GM18861 (cell line): Measurements from ENCODE around the gene FBN2.

Experiments
- ATAC-seq: cut with Tn5 transposase; IDR thresholded peaks from one replicate; pipeline ENCODE4 v1.9.1; 2021; ENCODE audit not compliant: unreplicated experiment

Gene FBN2

DNA sequence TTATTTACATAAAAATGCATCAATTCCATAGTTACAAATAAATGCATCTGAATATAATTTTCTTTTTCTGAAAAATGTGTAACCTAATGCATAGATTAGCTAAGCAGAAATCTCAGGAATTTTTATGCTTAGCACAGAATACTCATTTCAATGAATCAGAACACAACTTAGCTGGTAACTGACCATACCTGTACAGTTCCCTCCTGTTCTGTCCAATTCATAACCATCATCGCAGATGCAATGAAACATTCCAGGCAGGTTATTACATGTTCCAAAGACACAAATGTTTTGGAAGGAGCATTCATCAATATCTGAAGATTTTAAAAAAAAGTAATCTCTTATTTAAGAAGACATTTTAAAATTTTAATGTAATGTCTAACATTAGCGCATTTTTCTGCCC lies 219.4 kb downstream of the FBN2 start:
- ATAC-seq = no peak

DNA sequence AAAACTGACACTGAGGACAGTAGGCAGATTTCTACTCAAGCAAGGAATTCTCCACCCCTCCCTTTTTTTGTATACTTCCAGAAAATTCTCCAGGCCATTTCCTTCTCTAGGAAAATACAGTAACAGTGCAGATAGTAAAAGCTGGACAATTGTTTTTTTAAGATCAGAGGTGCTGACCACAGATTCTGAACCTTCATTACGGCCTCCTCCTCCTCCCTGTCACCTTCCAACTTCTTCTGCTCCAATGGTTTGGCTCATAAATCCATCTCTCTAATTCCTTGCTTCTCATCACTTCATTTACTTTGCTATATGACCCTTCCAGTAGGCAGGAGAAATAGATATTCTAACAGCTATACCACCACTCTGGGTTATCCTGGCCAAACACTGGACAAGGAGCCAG lies 220.6 kb downstream of the FBN2 start:
- ATAC-seq = no peak

DNA sequence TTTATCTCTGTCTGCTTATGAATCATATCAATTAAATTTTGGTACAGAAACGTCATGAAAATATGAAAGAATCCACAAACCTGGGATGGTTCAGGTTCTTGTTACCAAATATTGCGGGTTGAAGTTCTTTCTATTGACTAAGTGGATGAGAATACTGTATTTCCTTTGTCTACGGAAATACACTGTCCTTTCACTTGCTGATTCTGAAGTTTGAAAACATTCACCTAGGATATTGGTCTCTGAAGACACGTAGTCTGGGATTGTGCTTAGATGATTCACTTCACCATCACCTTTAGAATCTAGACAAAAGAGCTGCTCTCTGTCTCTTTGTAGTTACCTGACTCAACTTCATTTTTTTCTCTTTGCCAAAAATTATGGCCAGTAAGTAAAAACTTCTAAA lies 222.4 kb downstream of the FBN2 start:
- no peak for ATAC-seq

DNA sequence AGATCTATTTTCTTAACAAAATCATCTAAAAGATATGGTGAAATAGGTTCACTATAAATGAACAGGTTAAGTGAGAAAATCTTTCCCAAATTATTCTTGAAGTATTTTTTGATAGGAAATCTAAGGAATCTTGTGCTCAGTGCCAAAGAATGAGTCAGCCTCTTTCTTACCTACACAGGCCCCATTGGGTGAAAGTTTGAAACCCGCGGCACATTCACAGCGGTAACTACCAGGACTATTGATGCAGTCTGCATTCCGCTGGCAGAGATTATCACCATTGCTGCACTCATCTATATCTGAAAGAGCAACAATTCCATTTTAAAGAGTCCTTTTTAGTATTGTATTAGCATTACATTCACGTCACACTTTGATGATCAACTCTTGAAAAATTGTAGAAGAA lies 232.7 kb downstream of the FBN2 start:
- ATAC-seq = no peak

DNA sequence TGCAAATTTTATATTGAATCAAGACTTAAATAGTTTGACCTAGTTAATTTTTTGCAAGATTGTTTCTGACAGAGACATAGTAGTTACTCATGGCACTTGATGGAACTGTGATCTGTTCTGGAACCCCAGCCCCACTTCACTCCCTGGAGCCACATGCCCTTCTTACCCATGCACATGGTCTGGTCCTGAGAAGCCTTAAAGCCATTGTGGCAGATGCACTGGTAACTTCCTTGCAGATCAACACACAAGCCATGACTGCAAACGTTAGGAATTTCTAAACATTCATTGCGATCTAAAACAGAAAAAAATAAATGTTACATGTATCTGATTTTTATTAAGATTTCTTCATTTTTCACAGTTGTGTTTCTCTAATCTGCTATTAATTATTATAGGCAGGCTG lies 233.3 kb downstream of the FBN2 start:
- ATAC-seq = no peak

DNA sequence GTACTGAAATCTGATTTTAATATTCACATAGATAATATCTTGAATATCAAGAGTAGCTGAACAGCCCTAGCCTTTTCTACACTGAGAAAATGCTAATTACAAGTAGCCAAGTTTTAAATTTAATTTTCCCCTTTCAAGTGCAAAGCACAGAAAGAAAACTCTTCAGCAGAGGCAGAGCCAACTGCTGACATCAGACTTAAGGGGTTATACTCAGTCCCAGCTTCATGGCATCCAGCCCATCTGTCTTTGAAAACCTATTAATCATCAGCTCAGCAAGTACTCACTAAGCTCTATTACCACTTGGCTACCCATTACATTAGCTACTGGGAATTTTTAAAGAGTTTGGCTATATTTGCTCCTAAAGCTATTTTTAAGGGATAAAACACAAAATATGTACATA lies 234.0 kb downstream of the FBN2 start:
- ATAC-seq = no peak

DNA sequence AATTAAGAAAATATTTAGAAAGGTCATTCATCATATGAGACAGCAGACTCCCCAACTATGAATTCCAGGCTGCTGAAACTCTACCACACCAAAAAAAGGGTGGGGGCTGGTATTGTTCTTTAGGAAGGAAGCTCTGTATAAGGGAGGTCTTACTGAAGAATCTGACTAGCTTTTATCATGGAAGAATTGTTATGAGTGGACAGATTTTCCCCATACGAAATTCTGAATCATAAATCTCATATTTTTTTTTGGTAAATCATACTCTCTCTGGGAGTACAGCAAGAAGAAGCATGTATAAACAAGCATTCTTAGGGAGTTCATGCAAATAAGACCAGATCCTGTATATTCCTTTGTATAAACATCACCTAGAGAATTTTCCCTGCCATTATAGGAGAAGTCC lies 234.5 kb downstream of the FBN2 start:
- ATAC-seq = no peak

DNA sequence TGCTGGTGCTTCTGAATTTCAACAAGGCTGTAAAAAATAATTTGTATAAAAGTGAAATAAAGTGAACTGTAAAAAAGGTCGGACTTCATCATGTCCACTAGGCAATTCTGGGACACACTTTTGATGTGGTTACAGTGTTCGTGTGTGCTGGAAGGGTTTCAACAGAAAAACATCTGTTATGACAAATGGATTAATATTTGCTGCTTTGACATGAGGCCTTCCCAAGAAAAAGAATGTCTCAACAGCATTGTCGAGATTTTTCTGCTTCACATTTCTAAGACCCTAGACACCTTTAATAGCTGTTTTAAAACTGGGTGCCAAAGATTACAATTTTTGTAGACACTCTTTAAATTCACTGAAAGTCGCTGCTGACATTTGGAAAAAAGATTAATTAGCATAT lies 237.9 kb downstream of the FBN2 start:
- no peak for ATAC-seq

DNA sequence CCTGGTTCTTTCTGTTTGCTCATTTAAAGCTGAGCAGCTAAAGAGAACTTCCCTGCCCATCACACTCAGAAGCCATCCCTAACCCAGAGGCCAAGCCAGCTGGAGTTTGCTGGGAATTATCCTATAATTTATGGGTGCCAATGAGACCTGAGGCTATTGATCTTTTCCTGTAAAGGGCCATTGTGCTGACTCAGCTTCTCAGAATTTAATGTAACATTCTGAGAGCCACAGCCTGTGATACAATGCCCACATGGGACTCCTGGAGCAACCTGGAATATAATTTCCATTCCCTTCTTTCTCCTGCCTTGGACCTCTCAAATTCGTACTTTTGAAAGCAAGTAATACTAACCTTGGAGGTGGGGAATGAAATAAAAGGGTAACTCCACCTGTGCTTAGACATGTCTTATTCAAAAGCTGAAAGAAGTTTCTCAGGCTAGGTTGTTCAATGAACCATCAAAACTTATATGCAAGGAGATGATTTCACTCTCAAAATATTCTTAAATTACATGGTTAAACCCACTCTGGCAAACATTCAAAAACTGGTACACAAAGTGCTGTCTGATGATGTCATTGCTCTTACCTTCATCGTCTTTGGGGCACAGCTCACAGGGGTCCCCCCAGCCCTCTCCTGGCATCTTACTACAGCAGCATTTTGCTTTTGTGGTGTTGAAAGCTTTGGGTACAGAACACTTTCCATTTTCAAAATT lies 247.7 kb downstream of the FBN2 start:
- no peak for ATAC-seq

DNA sequence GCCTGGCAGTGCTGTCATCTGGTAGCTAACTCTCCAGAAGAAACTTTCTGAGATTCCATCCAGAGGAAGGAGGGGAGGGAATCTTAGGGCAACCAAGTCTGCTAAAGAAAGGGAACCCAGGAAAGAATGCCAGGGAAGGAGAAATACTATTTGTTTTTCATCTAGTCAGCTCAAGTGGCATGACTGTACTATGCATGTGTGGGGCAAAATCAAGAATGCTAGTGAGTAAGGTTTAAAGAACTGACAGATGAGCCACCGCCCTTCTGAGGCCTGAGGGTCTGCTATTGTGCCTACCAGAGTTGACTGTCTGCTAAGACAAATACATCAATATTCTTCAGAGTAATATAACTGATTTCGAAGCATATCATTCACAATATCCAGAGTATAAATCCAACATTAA lies 250.3 kb downstream of the FBN2 start:
- ATAC-seq = no peak

DNA sequence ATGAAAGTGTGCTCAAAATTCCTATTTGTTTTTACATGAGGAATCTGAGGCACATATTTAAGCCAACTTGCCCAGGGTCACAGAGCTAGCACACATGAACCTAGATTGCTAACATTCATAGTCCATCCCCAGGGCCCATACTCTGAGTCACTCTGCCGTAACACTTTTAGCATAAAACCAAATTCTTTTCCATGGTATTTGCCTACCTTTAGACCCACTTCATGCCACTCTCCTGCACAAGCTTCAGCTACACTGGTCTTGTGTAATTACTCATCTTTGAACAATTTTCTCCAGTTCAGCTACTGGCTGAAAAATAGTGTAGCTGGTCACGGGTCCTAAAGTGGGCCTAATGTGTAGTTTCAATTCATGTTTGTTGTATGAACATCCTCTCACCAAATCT lies 253.8 kb downstream of the FBN2 start:
- ATAC-seq = no peak

DNA sequence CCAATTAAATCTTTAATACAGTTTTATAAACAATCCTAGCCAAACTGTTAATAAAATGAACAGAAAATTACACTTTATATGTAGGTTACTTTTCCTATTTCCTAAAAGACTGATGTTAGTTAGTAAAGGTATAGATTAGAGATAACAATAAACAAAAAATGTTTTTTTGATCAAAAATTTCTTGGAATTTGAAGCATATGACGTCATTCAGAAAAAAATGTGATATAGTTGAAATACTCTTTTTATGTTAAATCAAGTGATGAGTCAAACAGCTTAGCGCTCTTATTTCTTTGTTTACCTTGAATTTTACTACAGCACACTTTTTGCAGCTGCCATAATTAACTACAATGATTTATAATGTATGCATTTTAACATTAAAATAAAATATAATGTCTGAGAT lies 258.7 kb downstream of the FBN2 start:
- no peak for ATAC-seq

DNA sequence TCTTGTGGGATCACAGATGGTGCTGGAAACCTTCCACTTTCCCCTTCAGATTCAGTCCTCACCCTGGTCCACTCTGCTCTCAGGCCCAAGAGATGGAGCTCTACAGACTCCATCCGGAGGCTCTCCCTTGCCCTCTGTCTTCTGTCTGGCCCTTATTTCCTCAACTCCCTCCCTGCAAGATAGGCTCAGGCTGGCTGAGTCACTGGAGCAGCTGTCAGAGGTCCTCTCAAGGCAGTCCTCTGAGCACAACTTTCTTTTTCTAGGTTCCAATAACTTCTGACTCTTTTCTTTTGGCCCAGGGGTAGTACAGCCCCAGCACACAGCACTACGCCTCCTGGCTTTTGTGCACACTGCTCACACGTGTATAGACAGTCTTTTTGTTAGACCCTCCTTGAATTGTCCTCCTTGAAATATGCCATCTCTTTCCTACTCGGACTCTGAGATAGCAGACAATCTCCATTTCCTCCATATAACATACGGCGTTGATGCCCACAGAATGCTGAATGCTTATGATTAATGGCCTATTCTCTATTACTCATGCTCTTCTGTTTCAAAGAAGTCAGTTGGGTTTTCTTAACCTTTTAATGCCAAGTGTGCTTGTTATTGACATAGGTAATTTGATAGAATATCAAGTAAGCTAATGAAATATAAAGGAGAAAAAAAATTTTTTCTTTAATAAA lies 261.4 kb downstream of the FBN2 start:
- no peak for ATAC-seq

DNA sequence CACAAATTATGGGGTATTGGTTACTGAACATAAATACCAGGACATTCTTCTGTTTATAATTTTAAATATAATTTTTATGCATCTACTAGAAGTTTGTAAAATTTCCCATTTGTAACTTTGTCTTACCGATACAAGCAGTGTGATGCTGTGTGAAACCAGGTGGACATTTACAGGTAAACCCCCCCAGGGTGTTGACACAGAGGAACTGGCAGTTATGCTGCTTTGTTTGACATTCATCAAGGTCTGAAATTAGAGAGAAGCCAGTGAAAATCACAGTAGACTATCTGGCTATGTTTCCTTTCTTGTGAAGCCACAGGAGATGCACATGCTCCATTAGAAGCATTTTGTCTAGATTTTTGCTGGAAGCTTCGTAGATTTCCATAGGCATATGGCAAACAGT lies 263.6 kb downstream of the FBN2 start:
- no peak for ATAC-seq

DNA sequence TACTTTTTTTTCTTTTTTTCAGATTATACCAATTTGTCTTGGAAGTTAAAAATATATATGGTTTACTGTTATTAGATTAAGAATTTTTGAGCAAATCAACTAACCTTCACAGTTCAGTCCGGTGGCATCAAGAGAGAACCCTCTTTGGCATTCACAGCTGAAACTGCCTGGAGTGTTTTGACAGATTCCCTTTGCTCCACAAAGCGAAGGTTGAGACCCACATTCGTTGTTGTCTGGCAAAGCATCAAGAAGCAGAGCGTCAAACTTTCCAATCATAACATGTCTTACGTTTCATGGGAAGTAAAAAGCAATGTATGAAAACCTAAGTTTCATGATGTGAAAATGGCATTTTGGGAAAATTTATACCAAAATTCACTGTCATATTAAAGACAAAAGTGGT lies 264.3 kb downstream of the FBN2 start:
- ATAC-seq = no peak

DNA sequence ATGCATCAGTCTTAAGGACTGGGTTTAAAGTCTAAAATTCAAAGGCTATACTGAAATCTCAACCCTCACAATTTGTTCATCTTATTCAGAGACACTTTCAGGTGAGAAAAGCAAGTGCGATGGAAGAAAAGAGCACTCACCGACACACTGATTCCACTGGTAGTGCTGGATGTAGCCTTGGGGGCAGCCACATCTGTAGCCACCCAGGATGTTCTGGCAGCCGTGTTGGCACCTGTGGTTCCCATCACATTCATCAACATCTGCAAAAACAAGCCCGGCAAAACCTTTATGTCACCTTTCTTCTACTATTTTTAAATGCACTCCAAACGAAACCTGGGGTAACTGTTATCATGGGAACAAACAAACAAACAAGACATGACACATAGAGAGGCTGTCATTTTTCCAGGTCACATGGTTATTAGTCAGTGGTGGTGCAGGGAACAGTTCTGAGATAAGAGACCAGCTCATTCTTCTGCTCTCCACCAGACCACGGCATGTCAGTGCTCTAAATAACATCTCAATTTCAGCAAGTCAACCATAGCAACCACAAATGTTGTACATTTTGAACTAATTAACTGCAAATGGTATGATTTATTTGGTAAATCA lies 266.1 kb downstream of the FBN2 start:
- ATAC-seq = no peak

DNA sequence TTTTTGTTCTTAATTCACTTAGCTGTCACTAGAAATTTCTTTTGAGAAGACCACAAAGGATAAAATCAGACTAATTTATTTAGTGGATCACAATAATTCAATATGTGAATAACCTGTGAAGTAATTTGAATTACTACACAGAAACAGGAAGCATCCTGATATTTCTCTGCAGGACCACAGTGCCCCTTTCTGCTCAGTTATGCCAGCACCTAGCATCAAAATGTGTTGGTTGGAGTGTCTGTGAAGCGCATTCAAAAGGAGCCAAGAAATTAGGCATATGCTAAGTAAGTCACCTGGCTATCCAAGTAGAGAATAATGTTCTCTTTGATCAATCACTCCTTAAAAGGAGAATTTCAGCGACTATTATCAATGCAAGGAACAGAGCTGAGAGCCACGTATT lies 267.0 kb downstream of the FBN2 start:
- no peak for ATAC-seq

DNA sequence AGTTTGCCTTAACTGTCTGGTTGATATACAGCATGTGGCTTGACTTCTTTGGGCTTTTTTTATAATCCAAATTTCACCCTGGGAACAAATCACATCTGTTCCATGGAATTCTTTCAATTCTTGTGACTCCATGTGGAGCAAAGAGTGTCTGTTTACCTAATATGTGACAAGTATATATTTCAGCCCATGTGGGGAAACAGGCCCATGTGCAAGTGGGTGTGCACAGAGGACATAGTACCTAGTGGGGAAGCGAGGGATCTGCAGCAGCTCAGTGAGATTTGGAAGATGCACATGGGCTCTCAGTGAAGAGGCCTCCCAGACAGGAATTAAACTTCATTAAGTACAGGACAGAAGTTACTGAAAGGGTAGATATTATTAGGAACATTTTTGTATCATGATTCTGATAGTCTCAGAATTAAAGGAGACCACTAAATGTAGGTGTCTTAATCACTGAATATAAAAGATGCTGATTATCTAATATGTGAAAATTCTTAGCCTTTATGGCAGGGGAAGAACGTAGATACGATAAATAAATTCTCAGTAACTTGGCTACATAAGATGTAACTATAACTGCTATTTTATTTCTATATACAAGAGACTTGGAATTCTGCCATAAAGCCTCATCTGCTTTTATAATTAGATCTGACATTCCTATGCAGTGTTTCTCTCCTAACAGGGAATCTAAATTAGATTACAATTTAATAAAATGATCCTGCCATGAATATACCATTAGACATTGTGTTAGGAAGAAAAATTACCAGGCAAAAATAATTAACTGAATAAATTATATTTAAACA lies 273.3 kb downstream of the FBN2 start:
- ATAC-seq = no peak

DNA sequence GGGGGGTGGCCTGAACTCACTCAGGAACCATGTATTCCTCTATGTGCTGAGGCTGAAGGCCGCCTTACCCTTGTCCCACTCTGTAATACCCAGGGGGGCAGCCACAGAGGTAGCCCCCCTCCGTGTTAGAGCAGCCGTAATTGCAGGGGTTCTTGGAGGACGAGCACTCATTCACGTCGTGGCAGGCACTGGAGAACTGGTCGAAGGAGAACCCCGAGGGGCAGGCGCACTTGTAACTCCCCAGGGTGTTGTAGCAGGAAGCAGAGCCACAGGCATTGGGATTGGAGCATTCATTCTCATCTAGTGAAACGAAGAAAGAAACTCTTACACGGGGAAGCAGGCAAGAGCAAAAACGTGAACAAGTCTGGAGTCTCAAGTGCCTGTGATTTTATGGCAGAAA lies 274.7 kb downstream of the FBN2 start:
- ATAC-seq = no peak

DNA sequence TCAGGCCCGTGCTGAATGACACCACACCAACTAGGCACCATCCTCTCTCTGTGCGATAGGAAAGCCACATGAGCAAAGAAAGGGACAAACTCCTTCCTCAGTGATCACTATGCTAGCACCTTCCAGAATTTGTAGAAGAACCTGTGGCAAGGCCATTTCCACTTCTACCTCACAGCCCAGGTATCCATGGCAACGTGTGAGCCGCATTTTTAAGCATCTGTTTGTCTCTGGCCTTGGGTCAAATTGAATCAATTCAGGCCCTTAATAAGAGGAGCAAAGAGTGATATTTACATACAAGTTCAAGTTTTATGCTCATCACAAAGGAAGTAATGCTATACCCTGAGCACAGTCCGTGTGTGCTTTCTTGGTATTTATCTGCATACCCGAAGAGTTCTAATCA lies 275.1 kb downstream of the FBN2 start:
- ATAC-seq = no peak

DNA sequence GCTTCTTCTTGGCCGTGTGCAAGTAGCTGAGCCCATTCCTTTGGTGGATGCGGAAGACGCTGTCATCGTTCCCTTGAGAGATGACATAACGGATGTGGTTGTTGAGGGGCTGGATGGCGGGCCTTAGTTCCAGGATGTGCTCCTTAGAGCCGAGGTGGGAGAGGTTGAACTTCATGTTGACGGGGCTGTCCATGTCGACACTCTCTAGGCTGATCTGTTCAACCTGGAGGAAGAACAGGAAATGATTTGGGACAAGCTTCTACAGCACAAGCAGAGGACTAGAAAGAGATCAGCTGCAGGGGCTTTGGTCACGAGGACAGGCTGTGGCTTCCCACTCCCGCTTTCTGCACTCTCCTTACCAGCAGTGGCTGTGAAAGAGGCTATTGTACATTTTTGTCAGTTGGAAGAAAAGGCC lies 278.4 kb downstream of the FBN2 start:
- no peak for ATAC-seq

DNA sequence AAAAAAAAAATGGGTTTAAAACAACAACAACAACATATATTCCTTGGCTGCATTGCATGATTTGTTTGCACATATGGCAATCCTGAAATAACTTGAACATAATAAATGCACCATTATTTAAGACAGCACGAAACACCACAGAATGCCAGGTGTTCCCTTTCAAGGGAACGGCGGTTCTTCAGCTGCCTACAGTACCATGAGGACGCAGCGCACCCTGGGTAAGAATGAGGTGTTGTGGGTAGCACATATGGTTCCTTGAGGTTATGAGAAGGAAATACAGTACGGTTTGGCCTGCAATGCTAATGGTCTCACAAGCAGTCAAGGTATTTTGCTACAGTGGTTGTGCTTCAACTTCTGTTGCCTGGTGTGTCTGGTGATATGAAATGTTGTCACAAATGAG lies 279.7 kb downstream of the FBN2 start:
- ATAC-seq = no peak
